Left ventricle myocardium superior (tissue), 1 donor: ENCODE measurements around the gene CES2. TPM values are rescaled to one million over a fixed set of nuclear protein-coding genes. Genes with fewer than 3 reads are reported as not detected.
"Not testable (repeated sequence)": the region's sequence is repeated elsewhere in the genome, so short reads cannot be mapped to it uniquely, and the experiment has no call there.

Source experiments
- ATAC-seq: fragments of 200-7000 bp; cut with Tn5 transposase; one replicate; pipeline ENCODE4 v1.9.1; 2020; ENCODE audit warnings: mild to moderate bottlenecking, moderate library complexity
- DNase-seq: peaks from one replicate; pipeline ENCODE4 v3.0.0-alpha.2; 2020
- intact Hi-C: fragments of 100-400 bp; cut with micrococcal nuclease; formaldehyde crosslinking; loops from one replicate; pipeline ENCODE4 v1.11.0; 2022
- total RNA-seq: library from RNA; stranded (reverse); fragmentation: NEBNext Ultra II Directional; extraction: Animal tissue kit (Norgen Biotek cat#: 25700); gene quantifications from one replicate; pipeline ENCODE4 v1.2.1, GENCODE V29; 2021
- donor health status: DM: no; HTN: yes; CAD: no; lungs with severe emphysema.

Gene CES2
- total RNA-seq, 1 donor from 2014 or later = 103 TPM

- ATAC-seq (no peak), DNase-seq (no peak)
- intact Hi-C loops = no loop called here
Measured at GRCh38 chr16:66930189-66930588, 5.1 kb upstream of the CES2 start.

- intact Hi-C loops = no loop called here
Measured at GRCh38 chr16:66931665-66932064, 3.7 kb upstream of the CES2 start.

GRCh38 chr16:66932076-66932475, 3.2 kb upstream of the CES2 start:
- intact Hi-C loops = no loop called here
- DNase-seq = no peak
- no peak for ATAC-seq

More at GRCh38 chr16:66931665-66932064, 3.7 kb upstream of the CES2 start:
- DNase-seq (no peak), ATAC-seq (no peak)

- DNase-seq = no peak
- ATAC-seq = no peak
- intact Hi-C loops = no loop called here
Measured at GRCh38 chr16:66933776-66934137, 1.6 kb upstream of the CES2 start.

GRCh38 chr16:66934138-66934838, 1.0 kb upstream of the CES2 start, which contains the start of gene CIAO2B:
TSS of gene CIAO2B (minus strand) at chr16:66934402. CDS start at chr16:66934364, 38 bp downstream.
- intact Hi-C loops = no loop called here
- peak; percentile 82 for ATAC-seq

GRCh38 chr16:66934839-66935313, 440 bp upstream of the CES2 start:
- intact Hi-C loops, ATAC-seq, DNase-seq: not testable (repeated sequence)

More at GRCh38 chr16:66934138-66934838, 1.0 kb upstream of the CES2 start, which contains the start of gene CIAO2B:
- peak; percentile 95 for DNase-seq

- peak; percentile 61 for ATAC-seq
- no peak for DNase-seq
- intact Hi-C loops = no loop called here
Measured at GRCh38 chr16:66936462-66936861, 1.1 kb downstream of the CES2 start.

GRCh38 chr16:66936889-66937554, 1.7 kb downstream of the CES2 start:
- intact Hi-C loops = no loop called here
- DNase-seq (no peak), ATAC-seq (no peak)

- no peak for DNase-seq
- intact Hi-C loops = no loop called here
- ATAC-seq = no peak
Measured at GRCh38 chr16:66937725-66938337, 2.5 kb downstream of the CES2 start.

GRCh38 chr16:66939366-66939765, 4.0 kb downstream of the CES2 start:
- ATAC-seq = no peak
- intact Hi-C loops = no loop called here
- no peak for DNase-seq

GRCh38 chr16:66940236-66940635, 4.9 kb downstream of the CES2 start:
- intact Hi-C loops = no loop called here
- DNase-seq = no peak
- ATAC-seq = no peak

- DNase-seq (no peak), ATAC-seq (no peak)
- intact Hi-C loops = no loop called here
Measured at GRCh38 chr16:66942981-66943380, 7.7 kb downstream of the CES2 start.

GRCh38 chr16:66943426-66944053, 8.2 kb downstream of the CES2 start:
- DNase-seq = no peak
- intact Hi-C loops = no loop called here

GRCh38 chr16:66944054-66944441, 8.7 kb downstream of the CES2 start:
- ATAC-seq = no peak
- no peak for DNase-seq
- intact Hi-C loops = no loop called here

More at GRCh38 chr16:66943426-66944053, 8.2 kb downstream of the CES2 start:
- no peak for ATAC-seq

GRCh38 chr16:66944971-66945370, 9.7 kb downstream of the CES2 start:
- DNase-seq, intact Hi-C loops, ATAC-seq: not testable (repeated sequence)

GRCh38 chr16:66945939-66946338, 10.6 kb downstream of the CES2 start:
- intact Hi-C loops = no loop called here

GRCh38 chr16:66946541-66946940, 11.2 kb downstream of the CES2 start:
- DNase-seq = no peak
- no peak for ATAC-seq
- intact Hi-C loops = no loop called here

More at GRCh38 chr16:66945939-66946338, 10.6 kb downstream of the CES2 start:
- ATAC-seq (no peak), DNase-seq (no peak)

- DNase-seq (no peak), ATAC-seq (no peak)
- intact Hi-C loops = no loop called here
Measured at GRCh38 chr16:66946974-66947301, 11.6 kb downstream of the CES2 start.

GRCh38 chr16:66947302-66948065, 12.2 kb downstream of the CES2 start:
- ATAC-seq (peak; percentile 73), DNase-seq (peak; percentile 84)
- intact Hi-C loops = no loop called here
